AG09319 (cell line): ENCODE data around the gene ANXA6.

Source experiments
- DNase-seq: peaks from one replicate; pipeline ENCODE4 v3.0.0-alpha.2; 2010; ENCODE audit warnings: low read depth; ENCODE audit errors: extremely low read depth
- TF ChIP-seq, protein P1 (sequence below): IDR thresholded peaks from 2 replicates; pipeline ENCODE4 v1.5.1; 2011; ENCODE audit warnings: low read depth, mild to moderate bottlenecking, inconsistent platforms, low read length, moderate library complexity

The ANXA6 gene

DNA sequence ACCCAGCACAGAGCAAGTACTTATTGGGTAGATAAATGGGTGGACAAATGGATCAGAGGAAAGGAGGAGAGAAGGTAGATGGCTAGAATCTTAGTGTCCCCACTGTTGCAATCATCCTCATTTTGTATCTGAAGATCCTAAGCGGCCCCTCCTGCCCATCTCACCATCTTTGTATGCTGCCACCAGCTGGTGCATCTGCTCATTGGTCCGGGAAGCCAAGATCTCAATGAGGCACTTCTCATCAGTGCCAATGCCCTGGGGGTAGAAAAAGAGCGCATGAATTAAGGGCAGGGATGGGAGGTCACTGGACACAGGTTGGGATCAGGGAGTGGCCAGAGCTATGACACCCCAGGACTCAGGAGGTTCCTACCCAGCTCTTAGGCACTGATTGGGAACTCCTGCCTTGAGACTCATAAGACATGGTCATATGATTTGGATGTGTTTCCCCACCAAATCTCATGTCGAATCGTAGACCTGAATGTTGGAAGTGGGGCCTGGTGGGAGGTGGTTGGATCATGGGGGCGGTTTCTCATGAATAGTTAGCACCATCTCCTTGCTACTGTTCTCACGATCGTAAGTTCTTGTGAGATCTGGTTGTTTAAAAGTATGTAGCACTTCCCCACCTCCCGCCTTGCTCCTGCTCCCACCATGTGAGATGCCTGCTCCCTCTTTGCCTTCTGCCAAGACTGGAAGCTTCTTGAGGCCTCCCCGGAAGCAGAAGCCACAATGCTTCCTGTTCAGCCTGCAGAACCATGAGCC is 20.3 kb downstream of the ANXA6 start:
- TF ChIP-seq, protein P1, sequence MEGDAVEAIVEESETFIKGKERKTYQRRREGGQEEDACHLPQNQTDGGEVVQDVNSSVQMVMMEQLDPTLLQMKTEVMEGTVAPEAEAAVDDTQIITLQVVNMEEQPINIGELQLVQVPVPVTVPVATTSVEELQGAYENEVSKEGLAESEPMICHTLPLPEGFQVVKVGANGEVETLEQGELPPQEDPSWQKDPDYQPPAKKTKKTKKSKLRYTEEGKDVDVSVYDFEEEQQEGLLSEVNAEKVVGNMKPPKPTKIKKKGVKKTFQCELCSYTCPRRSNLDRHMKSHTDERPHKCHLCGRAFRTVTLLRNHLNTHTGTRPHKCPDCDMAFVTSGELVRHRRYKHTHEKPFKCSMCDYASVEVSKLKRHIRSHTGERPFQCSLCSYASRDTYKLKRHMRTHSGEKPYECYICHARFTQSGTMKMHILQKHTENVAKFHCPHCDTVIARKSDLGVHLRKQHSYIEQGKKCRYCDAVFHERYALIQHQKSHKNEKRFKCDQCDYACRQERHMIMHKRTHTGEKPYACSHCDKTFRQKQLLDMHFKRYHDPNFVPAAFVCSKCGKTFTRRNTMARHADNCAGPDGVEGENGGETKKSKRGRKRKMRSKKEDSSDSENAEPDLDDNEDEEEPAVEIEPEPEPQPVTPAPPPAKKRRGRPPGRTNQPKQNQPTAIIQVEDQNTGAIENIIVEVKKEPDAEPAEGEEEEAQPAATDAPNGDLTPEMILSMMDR: no peak

DNA sequence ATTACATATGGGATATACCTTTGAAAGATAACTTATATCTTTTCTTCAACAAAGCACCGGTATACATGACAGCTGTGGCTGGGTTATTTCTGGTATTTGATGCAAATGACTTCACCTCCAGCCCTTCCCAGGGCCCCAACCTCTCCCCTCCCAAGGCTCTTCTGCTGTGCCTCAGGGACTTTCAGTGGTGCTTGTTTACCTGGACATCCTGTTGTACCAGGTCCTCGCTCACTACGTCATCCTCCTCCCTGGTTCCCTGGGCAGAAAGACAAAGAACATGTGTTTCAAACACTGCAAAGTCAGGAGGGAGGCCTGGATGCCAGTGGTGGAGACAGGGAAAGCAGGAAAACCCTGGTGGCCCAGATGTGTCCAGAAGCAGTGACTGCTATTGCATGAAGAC is 23.4 kb downstream of the ANXA6 start:
- no peak for DNase-seq
- TF ChIP-seq, protein P1: no peak

More for the DNA sequence above, 20.3 kb downstream of the ANXA6 start:
- DNase-seq: no peak

DNA sequence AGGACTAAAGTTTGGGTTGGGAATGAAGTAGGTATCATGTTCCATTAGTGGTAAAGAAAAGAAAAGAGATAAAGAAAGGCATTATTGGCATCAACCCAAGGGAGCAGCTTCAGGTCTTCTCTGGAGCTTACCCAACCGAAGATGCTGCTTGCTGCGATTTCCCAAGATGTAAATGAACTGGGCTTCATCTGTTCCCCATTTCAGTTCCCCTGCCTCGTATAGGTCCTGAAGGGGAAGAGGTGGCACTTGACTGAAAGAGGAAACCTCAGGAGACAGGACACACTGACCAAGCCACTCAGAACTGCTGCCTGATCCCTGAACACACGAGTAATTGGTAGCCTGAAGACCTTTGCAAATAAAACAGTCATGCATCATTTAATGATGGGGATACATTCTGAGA is 24.6 kb downstream of the ANXA6 start:
- no peak for DNase-seq
- TF ChIP-seq, protein P1: no peak

DNA sequence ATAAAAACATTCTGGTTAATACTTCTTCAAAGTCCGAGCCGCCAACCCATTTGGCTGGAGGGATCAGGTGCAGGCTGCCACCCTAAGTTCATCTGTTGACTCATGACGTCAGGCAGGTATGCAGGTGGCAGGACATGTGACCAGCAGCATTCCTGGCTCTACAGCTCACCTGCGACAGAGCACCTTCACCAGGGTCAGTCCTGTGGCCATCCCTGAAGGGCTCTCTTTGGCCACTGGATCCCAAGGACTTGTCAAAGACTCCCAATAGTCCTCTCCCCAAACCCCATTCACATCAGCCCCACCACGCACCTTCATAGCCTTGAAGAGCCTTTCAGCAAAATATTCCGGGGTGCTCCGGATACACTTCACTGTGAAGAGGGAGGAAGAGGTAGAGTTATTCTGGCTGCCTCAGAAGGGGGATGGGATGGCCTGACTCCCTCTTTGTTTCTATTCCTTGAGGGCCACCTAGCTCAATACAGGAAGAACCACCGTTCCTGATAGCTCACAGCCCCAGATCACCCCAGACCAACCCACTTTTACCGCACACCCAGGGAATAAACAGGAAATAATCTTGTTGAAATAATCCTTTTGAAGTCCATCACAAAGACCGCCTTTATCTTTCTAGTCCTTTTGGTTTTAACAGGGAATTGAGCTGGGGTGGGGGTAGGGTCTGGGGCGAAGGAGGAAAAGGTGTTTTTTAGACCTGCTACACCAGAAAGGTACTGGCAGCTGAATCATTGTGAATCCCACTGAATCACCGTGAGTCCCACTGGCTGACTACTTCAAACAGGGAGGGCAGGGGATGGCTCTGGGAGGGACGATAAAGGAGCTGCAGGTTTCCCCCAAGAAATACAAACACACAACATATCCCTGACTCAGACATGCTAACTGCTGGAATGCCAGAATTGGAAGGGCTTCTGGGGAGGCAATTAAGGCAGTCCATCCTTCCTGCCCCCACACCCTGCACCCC is 26.4 kb downstream of the ANXA6 start:
- TF ChIP-seq, protein P1: no peak
- no peak for DNase-seq

DNA sequence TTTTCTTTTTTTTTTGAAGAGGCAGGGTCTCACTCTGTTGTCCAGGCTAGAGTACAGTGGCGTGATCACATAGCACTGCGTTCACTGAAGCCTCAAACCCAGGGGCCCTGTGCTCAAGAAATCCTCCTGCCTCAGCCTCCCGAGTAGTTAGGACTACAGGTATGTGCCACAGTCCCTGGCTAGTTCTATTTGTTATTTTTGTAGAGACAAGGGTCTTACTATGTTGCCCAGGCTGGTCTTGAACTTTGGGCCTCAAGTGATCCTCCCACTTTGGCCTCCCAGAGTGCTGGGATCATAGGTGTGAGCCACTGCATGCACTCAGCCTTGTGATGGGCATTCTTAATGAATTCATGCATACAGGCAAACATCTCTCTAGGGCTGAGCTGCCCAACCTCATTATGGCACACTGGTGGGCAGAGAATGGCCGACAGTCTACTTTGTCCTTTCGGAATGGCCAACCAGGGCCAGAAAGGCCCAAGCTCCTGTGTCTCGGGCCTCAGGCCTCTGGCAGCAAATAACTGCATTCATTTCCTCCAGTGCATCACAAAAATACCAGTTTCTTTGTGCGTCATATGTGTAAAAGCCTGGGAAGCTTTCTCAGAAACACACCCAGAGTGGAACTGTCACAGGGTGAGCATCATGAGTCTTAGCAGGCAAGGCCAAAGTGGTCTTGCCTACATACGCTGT is 27.2 kb downstream of the ANXA6 start:
- no peak for DNase-seq
- TF ChIP-seq, protein P1: no peak

DNA sequence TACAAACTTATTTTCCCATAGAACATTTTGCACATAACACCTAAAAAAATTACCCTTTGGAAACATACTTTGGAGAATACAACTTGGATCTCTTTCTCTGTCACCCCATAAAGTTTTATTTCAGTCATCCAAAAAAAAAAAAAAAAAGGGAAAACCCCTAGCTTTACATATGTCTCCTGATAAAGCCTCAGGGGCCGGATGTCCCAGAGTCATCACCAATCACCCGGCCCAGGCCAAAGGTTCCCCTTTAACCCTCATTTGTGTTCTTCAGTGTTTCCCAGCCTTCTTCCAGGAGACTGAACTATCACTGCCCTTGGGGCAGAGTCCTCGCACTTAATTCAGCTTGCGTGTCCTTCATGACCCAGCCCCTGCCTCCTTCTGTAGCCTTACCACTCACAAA is 28.8 kb downstream of the ANXA6 start:
- TF ChIP-seq, protein P1: no peak

DNA sequence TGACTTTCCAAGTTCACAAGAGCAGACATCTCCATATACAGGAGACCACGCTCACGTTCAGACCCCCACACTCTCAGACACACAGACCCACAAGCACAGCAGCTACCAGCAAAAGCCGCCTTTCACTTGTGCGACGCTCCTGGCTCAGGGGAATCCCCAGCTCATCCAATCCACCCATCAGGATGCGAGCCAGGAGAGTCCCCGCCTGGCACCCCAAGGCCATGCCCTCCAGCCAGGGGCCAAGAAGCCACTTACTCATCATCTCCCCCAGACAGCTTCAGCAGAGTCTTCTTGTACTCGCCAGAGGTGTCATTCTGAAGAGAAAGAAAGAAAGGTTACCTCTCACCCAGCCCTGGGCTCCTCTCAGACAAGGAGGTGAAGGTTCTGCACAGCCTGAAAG is 29.7 kb downstream of the ANXA6 start:
- TF ChIP-seq, protein P1: no peak
- DNase-seq: no peak

More for the DNA sequence above, 28.8 kb downstream of the ANXA6 start:
- DNase-seq: no peak
